ENCODE results near the gene PDE3B.
"Not testable (repeated sequence)": the region's sequence is repeated elsewhere in the genome, so short reads cannot be mapped to it uniquely, and the experiment has no call there.

The PDE3B gene

GRCh38 chr11:14872032-14872431 is 228.4 kb downstream of the PDE3B start:
- H3K27ac ChIP-seq, result no peak overlapping the region
- TF ChIP-seq CTCF (conservative IDR thresholded peaks at IDR 0.05), result no peak
- no peak for TF ChIP-seq ZFX (IDR thresholded peaks at IDR 0.05)

- no peak for TF ChIP-seq CTCF (conservative IDR thresholded peaks at IDR 0.05)
- TF ChIP-seq ZFX (IDR thresholded peaks at IDR 0.05), result no peak
- H3K27ac ChIP-seq, result no peak overlapping the region
Observed at GRCh38 chr11:14873632-14874031, 230.0 kb downstream of the PDE3B start.

- no peak overlapping the region for H3K27ac ChIP-seq
- no peak for TF ChIP-seq CTCF (conservative IDR thresholded peaks at IDR 0.05)
Observed at GRCh38 chr11:14875163-14875562, 231.6 kb downstream of the PDE3B start.

GRCh38 chr11:14881576-14882193 is 238.1 kb downstream of the PDE3B start:
- TF ChIP-seq ZFX (IDR thresholded peaks at IDR 0.05) (no peak), CTCF (conservative IDR thresholded peaks at IDR 0.05) (no peak)
- no peak overlapping the region for H3K27ac ChIP-seq

GRCh38 chr11:14882196-14882595 is 238.6 kb downstream of the PDE3B start:
- TF ChIP-seq ZFX (IDR thresholded peaks at IDR 0.05) (no peak), CTCF (conservative IDR thresholded peaks at IDR 0.05) (no peak)
- H3K27ac ChIP-seq, result no peak overlapping the region

GRCh38 chr11:14883683-14884082 is 240.1 kb downstream of the PDE3B start:
- H3K27ac ChIP-seq, result not testable (repeated sequence)

GRCh38 chr11:14884667-14885273 is 241.2 kb downstream of the PDE3B start:
- no peak overlapping the region for H3K27ac ChIP-seq
- TF ChIP-seq ZFX (IDR thresholded peaks at IDR 0.05), result no peak
- TF ChIP-seq CTCF (conservative IDR thresholded peaks at IDR 0.05), result no peak

GRCh38 chr11:14886513-14886912 is 242.9 kb downstream of the PDE3B start:
- H3K27ac ChIP-seq, result no peak overlapping the region
- no peak for TF ChIP-seq ZFX (IDR thresholded peaks at IDR 0.05)
- TF ChIP-seq CTCF (conservative IDR thresholded peaks at IDR 0.05), result no peak
